Smooth muscle cell (in vitro differentiated cells): Measurements from ENCODE around the gene MAST4. TPM values are rescaled to one million over a fixed set of nuclear protein-coding genes. Genes with fewer than 3 reads are reported as not detected.

Experiments used
- DNase-seq: peaks from one replicate; lab custom pipeline; 2025; ENCODE audit not compliant: unreplicated experiment; lab: John Stamatoyannopoulos, UW
- H2AFZ ChIP-seq: fragments of 200-600 bp; sonication (generic); 2 replicates; pipeline ENCODE4 v1.6.0; 2016; ENCODE audit warnings: antibody characterized with exemption, low read depth, mild to moderate bottlenecking
- H3F3A ChIP-seq: fragments of 200-600 bp; sonication (generic); 2 replicates; pipeline ENCODE4 v1.6.0; 2017; ENCODE audit warnings: antibody characterized with exemption, low read depth
- H3K27ac ChIP-seq: fragments of 200-600 bp; sonication (generic); 2 replicates; pipeline ENCODE4 v1.5.1; 2016; ENCODE audit warnings: low read depth, mild to moderate bottlenecking
- H3K27me3 ChIP-seq: fragments of 200-600 bp; sonication (generic); 2 replicates; pipeline ENCODE4 v1.6.1; 2016; ENCODE audit warnings: low read depth, mild to moderate bottlenecking
- H3K36me3 ChIP-seq: fragments of 200-600 bp; sonication (generic); 2 replicates; pipeline ENCODE4 v1.5.1; 2016; ENCODE audit warnings: low read depth
- H3K4me1 ChIP-seq: fragments of 200-600 bp; sonication (generic); 2 replicates; pipeline ENCODE4 v1.5.1; 2016; ENCODE audit warnings: low read depth
- H3K4me2 ChIP-seq: fragments of 200-600 bp; sonication (generic); 2 replicates; pipeline ENCODE4 v1.6.0; 2016; ENCODE audit warnings: mild to moderate bottlenecking
- H3K4me3 ChIP-seq: fragments of 200-600 bp; sonication (generic); 2 replicates; pipeline ENCODE4 v1.5.1; 2016; ENCODE audit warnings: mild to moderate bottlenecking
- H3K79me2 ChIP-seq: fragments of 200-600 bp; sonication (generic); 2 replicates; pipeline ENCODE4 v1.6.0; 2016; ENCODE audit warnings: low read depth, mild to moderate bottlenecking
- H3K9ac ChIP-seq: fragments of 200-600 bp; sonication (generic); 2 replicates; pipeline ENCODE4 v1.6.0; 2016; ENCODE audit warnings: low read depth
- H3K9me3 ChIP-seq: fragments of 200-600 bp; sonication (generic); replicated peaks from 2 replicates; pipeline ENCODE4 v1.5.1; 2016; ENCODE audit warnings: low read depth
- H4K20me1 ChIP-seq: fragments of 200-600 bp; sonication (generic); 2 replicates; pipeline ENCODE4 v1.6.0; 2016; ENCODE audit warnings: low read depth
- CTCF ChIP-seq: fragments of 200-600 bp; sonication (generic); IDR thresholded peaks from 2 replicates; pipeline ENCODE4 v1.5.1; 2017; ENCODE audit warnings: borderline replicate concordance, mild to moderate bottlenecking, antibody characterized with exemption; ENCODE audit not compliant: insufficient read depth, poor library complexity, severe bottlenecking
- WGBS: methylation state at CpG from one replicate; pipeline ENCODE4 v1.1.7; 2016; ENCODE audit warnings: low lambda C conversion rate; 5-methylcytosine and 5-hydroxymethylcytosine counted together
- polyA plus RNA-seq: library from polyadenylated mRNA; unstranded; fragments of >200 nt; fragmentation: Nextera tagmentation; extraction: Ambion mirVana; gene quantifications from 2 replicates; pipeline ENCODE4 v1.2.1, GENCODE V29; 2016
- total RNA-seq: library from RNA; depleted of rRNA; stranded (reverse); fragments of >200 nt; gene quantifications from 2 replicates; pipeline ENCODE4 v1.2.3, GENCODE V29; 2014

Gene MAST4
- total and polyA plus RNA-seq, 2 experiments from 2014 or later = 6.3 to 24.0 TPM

DNA sequence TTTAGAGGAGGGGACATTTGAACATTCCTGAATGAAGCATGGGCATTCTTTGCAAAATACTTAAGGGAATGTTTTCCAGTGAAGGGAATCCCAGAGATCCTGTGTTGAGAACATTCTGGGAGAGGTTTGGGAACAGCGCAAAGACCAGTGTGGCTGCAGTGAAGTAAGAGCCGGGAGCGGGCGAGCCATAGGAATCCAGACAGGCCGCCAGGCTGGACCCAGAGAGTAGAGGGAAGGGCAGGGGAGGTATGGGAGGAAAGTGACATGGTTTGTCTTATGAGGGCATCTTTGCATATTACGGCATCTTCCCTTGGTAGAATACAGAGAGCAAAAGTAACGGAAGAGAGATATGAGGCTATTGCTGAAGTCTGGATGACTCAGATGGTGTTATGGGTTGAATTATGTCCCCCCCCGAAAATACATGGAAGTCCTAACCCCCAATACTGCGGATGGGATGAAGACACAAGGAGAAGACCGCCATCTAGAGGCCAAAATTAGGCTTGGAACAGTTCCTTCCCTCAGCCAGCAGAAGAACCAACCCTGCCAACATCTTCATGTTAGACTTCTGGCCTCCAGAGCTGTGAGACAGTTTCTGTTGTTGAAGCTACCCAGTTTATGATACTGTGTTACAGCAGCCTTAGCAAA lies 268.2 kb downstream of the MAST4 start:
- peaks cover 16% of the 10 kb centered on the region for H3K4me1 ChIP-seq
- DNase-seq = no peak
- H3K27ac ChIP-seq = no peak overlapping the region
- H3K9me3 ChIP-seq = no peaks in the 10 kb centered on the region
- TF ChIP-seq CTCF = peak; percentile 11
- no peaks in the 10 kb centered on the region for H3K36me3 ChIP-seq
- H4K20me1 ChIP-seq = no peaks in the 10 kb centered on the region
- H3F3A ChIP-seq = no peaks in the 10 kb centered on the region
- WGBS = 67% methylated on average over 10 of the region's 10 CpGs
- H3K79me2 ChIP-seq = no peaks in the 10 kb centered on the region
- no peak overlapping the region for H3K4me3 ChIP-seq
- H3K4me2 ChIP-seq = no peak overlapping the region
- no peak overlapping the region for H3K9ac ChIP-seq
- no peaks in the 10 kb centered on the region for H3K27me3 ChIP-seq
- H2AFZ ChIP-seq = no peak overlapping the region

DNA sequence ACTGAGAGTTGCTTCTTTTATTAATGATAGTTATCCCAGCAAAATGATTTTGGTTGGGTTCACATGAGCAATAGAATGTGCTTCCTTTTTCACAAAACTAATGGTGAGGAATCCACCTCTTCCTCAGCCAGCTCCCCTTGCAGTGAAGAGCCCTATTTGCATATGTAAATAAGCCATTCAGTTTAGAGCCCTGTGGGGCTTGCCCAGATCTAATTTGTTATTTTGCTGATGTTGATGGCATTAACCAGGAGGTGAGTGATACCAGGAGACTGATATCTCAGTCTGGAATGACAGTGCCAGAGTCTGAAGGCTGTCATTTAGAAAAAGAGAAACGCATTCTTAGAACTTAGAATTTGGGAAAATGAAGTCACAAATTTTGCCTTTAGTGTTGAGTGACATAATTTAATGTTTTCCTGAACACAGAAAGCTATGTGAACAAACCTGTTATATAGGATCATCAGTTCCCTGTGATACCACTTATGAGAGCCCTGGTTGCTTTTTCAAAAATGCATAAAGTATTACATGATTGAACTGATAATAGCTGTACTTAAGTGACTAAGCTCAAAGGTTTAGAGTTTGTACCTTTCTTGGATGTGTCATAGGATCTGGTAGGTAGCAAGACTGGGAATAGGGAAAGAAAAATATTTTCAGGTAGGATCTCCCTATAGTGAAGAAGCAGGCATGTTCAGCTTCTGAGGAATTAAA lies 271.6 kb downstream of the MAST4 start:
- H3K9ac ChIP-seq = no peak overlapping the region
- no peaks in the 10 kb centered on the region for H3K79me2 ChIP-seq
- H2AFZ ChIP-seq = no peak overlapping the region
- no peaks in the 10 kb centered on the region for H3F3A ChIP-seq
- H3K27ac ChIP-seq = peak overlapping the region; percentile 49
- H3K4me3 ChIP-seq = no peak overlapping the region
- peaks cover 20% of the 10 kb centered on the region for H3K4me1 ChIP-seq
- 68% methylated on average over 1 of the region's 1 CpG for WGBS
- H3K36me3 ChIP-seq = no peaks in the 10 kb centered on the region
- H3K9me3 ChIP-seq = no peaks in the 10 kb centered on the region
- H3K4me2 ChIP-seq = no peak overlapping the region
- no peak for DNase-seq
- TF ChIP-seq CTCF = no peak
- no peaks in the 10 kb centered on the region for H4K20me1 ChIP-seq
- H3K27me3 ChIP-seq = no peaks in the 10 kb centered on the region

DNA sequence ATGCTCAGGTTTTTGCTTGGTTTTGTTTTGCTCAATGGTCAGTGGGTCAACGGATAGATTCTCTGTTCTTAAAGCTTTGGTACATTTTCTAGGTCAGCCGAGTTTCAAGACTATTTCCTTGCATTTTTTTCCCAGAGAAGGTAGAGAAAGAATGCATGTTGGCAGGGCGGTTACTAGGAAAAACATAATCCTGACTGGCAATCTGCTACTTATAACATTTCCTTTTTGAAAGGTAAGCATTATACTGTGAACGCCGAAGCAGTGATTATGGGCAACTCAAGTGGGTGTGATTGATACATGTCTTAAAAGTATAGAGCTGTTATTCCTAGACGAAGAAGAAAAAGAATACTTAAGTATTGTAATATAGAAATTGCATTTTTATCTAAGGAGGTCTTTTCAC lies 273.2 kb downstream of the MAST4 start:
- 93% methylated on average over 6 of the region's 6 CpGs for WGBS
- H2AFZ ChIP-seq = no peak overlapping the region
- H3K9me3 ChIP-seq = no peaks in the 10 kb centered on the region
- H3K27me3 ChIP-seq = no peaks in the 10 kb centered on the region
- H3K36me3 ChIP-seq = no peaks in the 10 kb centered on the region
- no peak for DNase-seq
- H4K20me1 ChIP-seq = no peaks in the 10 kb centered on the region
- H3K4me2 ChIP-seq = no peak overlapping the region
- H3K4me1 ChIP-seq = peaks cover 25% of the 10 kb centered on the region
- no peak for TF ChIP-seq CTCF
- no peaks in the 10 kb centered on the region for H3F3A ChIP-seq
- no peak overlapping the region for H3K9ac ChIP-seq
- no peaks in the 10 kb centered on the region for H3K79me2 ChIP-seq
- no peak overlapping the region for H3K27ac ChIP-seq
- H3K4me3 ChIP-seq = no peak overlapping the region
